Mucosa of descending colon (tissue), 3 donors: ENCODE results near the gene BBC3. TPM values are rescaled to one million over a fixed set of nuclear protein-coding genes. Genes with fewer than 3 reads are reported as not detected.
"Not testable (repeated sequence)": the region's sequence is repeated elsewhere in the genome, so short reads cannot be mapped to it uniquely, and the experiment has no call there.

Experiments
- ATAC-seq: fragments of 200-7000 bp; cut with Tn5 transposase; one replicate; pipeline ENCODE4 v1.9.1; 2020; ENCODE audit warnings: mild to moderate bottlenecking, moderate library complexity
- DNase-seq, 3 donors: peaks; one replicate each; pipeline ENCODE4 v3.0.0-alpha.2; 2020
- H3K36me3 ChIP-seq: fragments of 200-600 bp; one replicate; pipeline ENCODE4 v1.8.0; 2021; ENCODE audit warnings: low read depth, mild to moderate bottlenecking
- H3K4me1 ChIP-seq: fragments of 200-600 bp; one replicate; pipeline ENCODE4 v1.8.0; 2021; ENCODE audit warnings: low read depth, mild to moderate bottlenecking
- H3K4me3 ChIP-seq: fragments of 200-600 bp; one replicate; pipeline ENCODE4 v1.8.0; 2021; ENCODE audit warnings: mild to moderate bottlenecking
- H3K9me3 ChIP-seq: fragments of 200-600 bp; one replicate; pipeline ENCODE4 v1.8.0; 2021; ENCODE audit warnings: mild to moderate bottlenecking
- CTCF ChIP-seq: fragments of 200-600 bp; IDR thresholded peaks from one replicate; pipeline ENCODE4 v1.8.0; 2022; ENCODE audit warnings: antibody characterized with exemption, mild to moderate bottlenecking
- intact Hi-C, 2 donors: fragments of 100-400 bp; cut with DNase I in 1 of 2; cut with micrococcal nuclease in 1 of 2; formaldehyde crosslinking; loops; one replicate each; pipeline versions ENCODE4 v1.11.0 to v1.11.1; 2022; cut with DNase I, micrococcal nuclease
- long read RNA-seq, 2 donors: library from polyadenylated mRNA; unstranded; transcript quantifications; one replicate each; pipeline ENCODE4 v2.0.0, GENCODE V29; 2019 to 2021
- total RNA-seq, 3 donors: library from RNA; stranded (reverse); fragmentation: NEBNext Ultra II Directional in 2 of 3; extraction: Animal tissue kit (Norgen Biotek cat#: 25700) in 2 of 3; gene quantifications; one replicate each; pipeline versions ENCODE4 v1.2.1 to v1.2.4, GENCODE V29; 2021 to 2023
- donor health status: DM: no; HTN: no; CAD: no; lungs with moderate emphysema.
- donor health status: DM: no; HTN: no; CAD: no.
- donor health status: DM: no; HTN: yes; CAD: no.

The BBC3 gene
- total RNA-seq, result 10 to 100 TPM; 18.3 to 24.9 (median 22.8) TPM
- long read RNA-seq, donor 1, transcript BBC3-203 (4 exons, 1,838 nt), result major isoform, 12 of 34 reads
- long read RNA-seq, donor 1, partial matches to known transcripts, result 6 of 34 reads
- long read RNA-seq, donor 1, other reads (novel, unspliced or antisense), result 12 of 34 reads
- long read RNA-seq, donor 2, result 0 reads

GRCh38 chr19:47230921-47231214 lies at the start of gene BBC3:
TSS of gene BBC3 (minus strand) at chr19:47231199. CDS start at chr19:47228431, 2,768 bp downstream.
- Histone ChIP-seq H3K4me3 (peak within 1 kb of the TSS; percentile 77), H3K4me1 (peaks cover 30% of the 10 kb centered on the region), H3K9me3 (no peaks in the 10 kb centered on the region), H3K36me3 (no peaks in the 10 kb centered on the region)
- DNase-seq, result no peak
- intact Hi-C loops, result no loop called here
- no peak for ATAC-seq
- TF ChIP-seq CTCF, result no peak

- Histone ChIP-seq H3K4me1 (peaks cover 3% of the 10 kb centered on the region), H3K4me3 (no peak overlapping the region), H3K36me3 (no peaks in the 10 kb centered on the region), H3K9me3 (no peaks in the 10 kb centered on the region)
- peak; percentile 51 for ATAC-seq
- TF ChIP-seq CTCF, result peak; percentile 17
- intact Hi-C loops, result no loop called here
- peak in 2 of 3 donors; percentile 65 to 68 for DNase-seq
Observed at GRCh38 chr19:47280183-47280797, 49.3 kb upstream of the BBC3 start.

GRCh38 chr19:47276513-47276912 lies 45.5 kb upstream of the BBC3 start:
- DNase-seq, intact Hi-C loops, H3K36me3 ChIP-seq, ATAC-seq, H3K9me3 ChIP-seq, H3K4me3 ChIP-seq: not testable (repeated sequence)
- H3K4me1 ChIP-seq, result peaks cover 12% of the 10 kb centered on the region

- no peak overlapping the region for H3K4me3 ChIP-seq
- no peak for ATAC-seq
- DNase-seq, result peak in 2 of 3 donors; percentile 48 to 63
- H3K9me3 ChIP-seq, result no peaks in the 10 kb centered on the region
- peaks cover 12% of the 10 kb centered on the region for H3K4me1 ChIP-seq
- no peaks in the 10 kb centered on the region for H3K36me3 ChIP-seq
- intact Hi-C loops, result no loop called here
- no peak for TF ChIP-seq CTCF
Observed at GRCh38 chr19:47275791-47276461, 44.9 kb upstream of the BBC3 start.

- ATAC-seq (peak; percentile 0), DNase-seq (peak in 2 of 3 donors; percentile 46 to 75)
- Histone ChIP-seq H3K4me1 (peaks cover 12% of the 10 kb centered on the region), H3K4me3 (peak overlapping the region; percentile 17), H3K9me3 (no peaks in the 10 kb centered on the region), H3K36me3 (no peaks in the 10 kb centered on the region)
- intact Hi-C loops, result no loop called here
- no peak for TF ChIP-seq CTCF
Observed at GRCh38 chr19:47274891-47275761, 44.1 kb upstream of the BBC3 start.
